Islet of Langerhans (tissue), 1 donor: ENCODE results near the gene WASF1.
"Not testable (repeated sequence)": the region's sequence is repeated elsewhere in the genome, so short reads cannot be mapped to it uniquely, and the experiment has no call there.

Experiments
- FAIRE-seq: peaks from one replicate; lab custom pipeline; 2011; peaks lifted over from hg19 to GRCh38; lab: Jason Lieb, UNC

Gene WASF1

DNA sequence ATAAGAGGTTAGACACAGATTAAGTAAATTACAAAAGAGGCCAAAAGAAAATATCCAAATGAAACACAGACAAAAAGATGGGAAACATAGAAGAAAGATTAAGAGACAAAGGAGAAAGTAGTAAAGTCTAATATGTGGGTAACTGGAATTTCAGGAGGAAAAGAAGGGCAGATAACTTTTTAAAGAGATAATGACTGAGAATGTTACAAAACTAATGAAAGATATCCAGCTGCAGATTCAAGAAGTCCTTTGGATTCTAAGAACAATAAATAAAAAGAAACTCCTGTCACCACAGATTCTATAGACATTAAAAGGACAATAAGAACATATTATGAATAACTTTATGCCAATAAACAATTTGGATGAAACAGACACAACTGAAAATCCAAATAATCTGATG lies 90.1 kb downstream of the WASF1 start:
- FAIRE-seq, result no peak

DNA sequence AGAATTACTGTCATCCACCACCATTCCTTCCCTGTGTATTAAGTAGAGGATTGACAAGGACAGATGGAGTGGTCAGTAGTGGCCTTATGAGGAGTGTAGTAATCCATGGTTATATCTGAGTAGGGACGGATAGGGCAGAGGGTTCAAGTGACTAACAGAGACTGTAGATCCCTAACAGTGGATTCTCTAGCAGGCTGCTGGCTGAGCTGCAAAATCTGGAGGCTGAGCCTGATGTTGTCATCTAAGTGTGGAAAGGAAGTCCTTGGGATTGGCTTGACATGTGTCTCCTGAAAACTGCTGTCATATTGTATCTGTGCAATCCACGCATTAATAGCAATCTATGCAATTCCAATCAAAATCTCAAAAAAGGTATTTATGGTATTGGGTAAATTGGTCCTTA lies 94.2 kb downstream of the WASF1 start:
- no peak for FAIRE-seq

GRCh38 chr6:110083875-110084585 lies 95.4 kb downstream of the WASF1 start:
- FAIRE-seq, result no peak

DNA sequence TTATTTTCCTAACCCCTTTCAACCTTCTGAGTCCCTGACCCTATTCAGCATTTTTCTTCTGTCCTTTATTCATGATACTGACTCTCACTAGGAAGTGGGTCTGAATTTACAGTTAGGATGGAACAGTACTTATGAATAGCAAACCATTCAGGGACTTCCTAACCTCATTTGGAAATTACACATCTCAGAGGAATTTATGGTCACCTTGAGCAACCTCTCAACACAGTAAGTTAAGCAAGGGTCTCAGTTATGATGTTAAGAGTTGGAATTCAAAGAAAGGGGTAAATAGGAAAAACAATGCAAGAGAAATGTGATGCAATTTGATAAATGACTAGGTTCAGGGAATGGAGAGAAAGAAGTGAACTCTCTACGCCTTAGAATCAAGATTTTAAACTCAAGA lies 104.1 kb downstream of the WASF1 start:
- no peak for FAIRE-seq

DNA sequence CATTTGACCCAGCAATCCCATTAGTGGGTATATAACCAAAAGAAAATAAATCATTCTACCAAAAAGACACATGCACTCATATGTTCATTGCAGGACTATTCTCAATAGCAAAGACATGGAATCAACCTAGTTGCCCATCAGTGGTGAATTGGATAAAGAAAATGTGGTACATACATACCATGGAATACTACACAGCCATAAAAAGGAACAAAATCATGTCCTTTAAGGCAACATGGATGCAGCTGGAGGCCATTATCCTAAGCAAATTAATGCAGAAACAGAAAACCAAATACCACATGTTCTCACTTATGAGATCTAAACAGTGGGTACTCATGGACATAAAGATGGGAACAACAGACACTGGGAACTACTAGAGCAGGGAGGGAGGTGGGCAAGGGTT lies 106.0 kb downstream of the WASF1 start:
- FAIRE-seq, result not testable (repeated sequence)

DNA sequence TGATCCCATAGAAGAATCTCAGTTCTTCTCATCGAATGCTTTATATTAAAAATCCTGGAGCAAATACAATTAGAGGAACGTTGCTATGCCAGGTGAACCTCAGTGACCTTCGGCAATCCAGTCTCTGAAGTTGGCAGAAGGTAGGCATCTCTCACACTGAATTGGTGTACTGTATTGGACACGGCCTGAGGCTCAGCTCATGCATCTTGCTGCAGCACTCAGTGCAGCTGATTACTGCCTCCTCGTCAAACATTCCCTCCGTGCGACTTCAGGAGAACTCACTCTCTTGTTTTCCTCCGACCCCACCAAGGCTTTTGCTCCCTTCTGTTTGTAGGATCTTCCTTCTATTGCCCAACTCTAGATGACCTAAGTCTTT lies 110.9 kb downstream of the WASF1 start:
- FAIRE-seq, result no peak

DNA sequence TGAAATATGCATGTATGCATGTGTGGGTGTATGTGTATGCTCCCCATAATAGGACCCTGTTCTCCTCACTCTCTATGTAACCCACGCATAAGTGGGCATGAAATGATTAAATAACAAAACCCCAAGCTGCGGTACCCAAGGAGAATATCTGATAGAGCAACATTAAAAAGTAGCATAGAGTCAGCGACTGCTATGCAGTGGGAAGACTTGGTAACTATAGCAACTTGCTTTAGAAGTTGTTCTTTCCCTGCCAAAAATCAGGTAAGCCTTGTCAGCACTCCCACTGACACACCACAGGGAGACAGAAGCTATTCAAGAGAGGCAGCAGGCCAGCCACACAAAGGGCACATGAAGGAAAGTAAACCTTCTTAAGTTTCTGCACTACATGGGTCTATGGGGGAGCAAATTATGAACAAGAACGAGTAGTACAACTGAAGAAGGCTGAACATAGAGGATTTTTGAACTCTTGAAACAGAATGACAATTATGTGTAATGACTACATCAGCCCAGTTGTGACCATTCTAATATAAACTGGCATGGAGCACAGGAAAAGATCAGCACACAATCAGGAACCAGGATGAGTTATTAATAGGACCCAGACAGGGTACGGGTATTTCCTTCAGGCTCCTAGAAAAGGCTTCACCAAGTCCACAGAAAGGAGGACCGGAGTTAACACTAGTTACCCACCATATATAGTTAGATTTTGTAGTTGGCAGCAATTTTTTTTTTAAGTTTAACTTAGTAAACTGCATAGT lies 111.5 kb downstream of the WASF1 start:
- no peak for FAIRE-seq

DNA sequence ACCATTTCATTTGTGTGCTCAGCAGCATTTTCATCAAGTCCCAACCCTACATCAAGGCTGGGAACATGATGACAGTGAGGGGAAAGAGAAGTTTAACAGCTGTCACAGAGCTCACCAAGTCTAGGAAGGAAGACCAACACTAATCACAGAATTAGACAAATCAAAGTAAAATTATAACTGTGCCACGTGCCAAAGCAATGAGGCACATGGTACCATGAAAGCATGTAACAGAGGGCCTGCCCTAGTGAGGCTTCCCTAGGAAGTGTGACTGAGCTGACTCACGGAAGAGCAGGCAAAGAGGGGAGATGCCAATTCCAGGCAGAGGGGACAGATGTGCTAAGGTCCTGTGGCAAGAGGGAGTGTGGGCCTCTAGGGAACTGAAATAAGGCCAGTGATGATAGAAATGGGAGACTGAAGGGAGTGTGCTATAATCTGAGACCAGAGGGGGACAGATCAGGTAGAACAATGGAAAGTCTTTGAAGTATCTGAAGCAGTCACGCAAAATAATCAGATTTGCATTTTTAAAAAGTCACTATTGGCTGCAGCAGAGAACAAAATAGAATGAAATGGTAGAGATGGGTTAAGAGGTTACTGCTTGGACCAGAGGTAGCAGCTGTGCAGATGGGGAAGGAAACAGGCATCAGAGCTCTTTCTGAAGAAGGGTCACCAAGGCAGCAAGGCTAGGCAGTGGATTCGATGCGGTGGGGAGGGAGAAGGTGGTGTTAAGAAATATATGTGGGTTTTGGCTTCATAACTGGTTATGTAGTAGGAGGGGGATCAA lies 114.5 kb downstream of the WASF1 start:
- no peak for FAIRE-seq

GRCh38 chr6:110063594-110064263 lies 115.7 kb downstream of the WASF1 start:
- FAIRE-seq, result no peak

DNA sequence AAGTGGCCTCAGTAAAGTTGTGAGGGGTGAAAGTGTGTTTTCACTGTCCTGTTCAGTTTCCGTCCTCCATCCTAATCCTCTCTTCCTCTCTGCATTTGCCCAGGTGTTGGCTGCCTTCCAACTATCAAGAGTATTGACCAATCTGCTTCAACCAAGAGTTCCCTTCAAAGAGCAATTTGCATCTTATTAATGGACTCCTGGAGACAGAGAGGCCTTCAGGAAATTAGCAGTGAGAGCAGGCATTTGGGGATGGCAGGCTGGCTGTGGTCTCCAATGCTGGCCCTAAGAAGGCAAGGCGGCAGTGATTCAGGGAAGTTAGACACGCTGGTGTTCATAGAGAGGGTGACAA lies 124.1 kb downstream of the WASF1 start:
- FAIRE-seq, result no peak

- no peak for FAIRE-seq
Observed at GRCh38 chr6:110054664-110055386, 124.6 kb downstream of the WASF1 start.

GRCh38 chr6:110053395-110054240 lies 125.9 kb downstream of the WASF1 start:
- FAIRE-seq, result peak; percentile 95

DNA sequence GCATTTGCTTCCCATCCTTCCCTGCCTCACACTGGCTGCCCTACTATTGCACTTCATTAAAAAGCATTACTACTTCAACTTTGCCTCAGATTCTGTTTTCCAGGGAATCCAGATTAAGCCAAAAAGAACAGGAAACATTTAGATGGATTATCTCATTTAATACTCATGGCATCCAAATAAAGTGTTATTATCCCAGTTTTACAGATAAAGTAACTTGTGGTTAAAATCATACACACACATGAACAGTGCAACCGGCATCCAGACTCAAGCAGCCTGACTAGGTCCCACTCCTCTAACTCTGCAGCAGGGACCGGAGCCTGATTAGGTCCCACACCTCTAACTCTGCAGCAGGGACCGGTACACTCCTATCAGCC lies 129.0 kb downstream of the WASF1 start:
- no peak for FAIRE-seq
